GM06990 (cell line): ENCODE measurements around the gene ANKRD24.
"Not testable (repeated sequence)": the region's sequence is repeated elsewhere in the genome, so short reads cannot be mapped to it uniquely, and the experiment has no call there.

Source experiments
- DNase-seq: peaks from one replicate; pipeline ENCODE4 v3.0.0-alpha.2; 2011; ENCODE audit not compliant: insufficient read length; ENCODE audit errors: extremely low read depth
- H3K27me3 ChIP-seq: replicated peaks from 2 replicates; pipeline ENCODE4 v1.6.0; 2011; ENCODE audit warnings: low read length; ENCODE audit not compliant: control insufficient read depth, insufficient read depth
- H3K36me3 ChIP-seq: 2 replicates; pipeline ENCODE4 v1.5.1; 2011; ENCODE audit warnings: low read length; ENCODE audit not compliant: control insufficient read depth, insufficient read depth
- H3K4me3 ChIP-seq: replicated peaks from 2 replicates; pipeline ENCODE4 v1.5.1; 2011; ENCODE audit warnings: low read depth, mild to moderate bottlenecking, control low read depth, low read length
- TF ChIP-seq, protein P1 (sequence below): IDR thresholded peaks from 2 replicates; pipeline ENCODE4 v1.5.1; 2011; ENCODE audit warnings: low read length, control low read depth, mild to moderate bottlenecking, inconsistent platforms; ENCODE audit not compliant: insufficient read depth, poor library complexity, severe bottlenecking

The ANKRD24 gene

DNA sequence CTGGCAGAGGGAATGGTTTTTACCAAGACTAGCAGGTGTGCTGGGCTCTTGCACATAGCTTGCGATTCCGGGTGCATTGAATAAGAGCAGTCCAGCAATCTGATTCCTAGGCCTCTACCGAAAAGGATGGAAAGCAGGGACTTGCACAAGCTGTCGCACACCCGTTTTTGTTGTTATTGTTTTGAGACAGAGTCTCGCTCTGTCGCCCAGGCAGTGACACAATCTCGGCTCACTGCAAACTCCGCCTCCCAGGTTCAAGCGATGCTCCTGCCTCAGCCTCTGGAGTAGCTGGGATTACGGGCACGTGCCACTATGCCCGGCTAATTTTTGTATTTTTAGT is 52.3 kb downstream of the ANKRD24 start:
- DNase-seq, result no peak
- TF ChIP-seq, protein P1, sequence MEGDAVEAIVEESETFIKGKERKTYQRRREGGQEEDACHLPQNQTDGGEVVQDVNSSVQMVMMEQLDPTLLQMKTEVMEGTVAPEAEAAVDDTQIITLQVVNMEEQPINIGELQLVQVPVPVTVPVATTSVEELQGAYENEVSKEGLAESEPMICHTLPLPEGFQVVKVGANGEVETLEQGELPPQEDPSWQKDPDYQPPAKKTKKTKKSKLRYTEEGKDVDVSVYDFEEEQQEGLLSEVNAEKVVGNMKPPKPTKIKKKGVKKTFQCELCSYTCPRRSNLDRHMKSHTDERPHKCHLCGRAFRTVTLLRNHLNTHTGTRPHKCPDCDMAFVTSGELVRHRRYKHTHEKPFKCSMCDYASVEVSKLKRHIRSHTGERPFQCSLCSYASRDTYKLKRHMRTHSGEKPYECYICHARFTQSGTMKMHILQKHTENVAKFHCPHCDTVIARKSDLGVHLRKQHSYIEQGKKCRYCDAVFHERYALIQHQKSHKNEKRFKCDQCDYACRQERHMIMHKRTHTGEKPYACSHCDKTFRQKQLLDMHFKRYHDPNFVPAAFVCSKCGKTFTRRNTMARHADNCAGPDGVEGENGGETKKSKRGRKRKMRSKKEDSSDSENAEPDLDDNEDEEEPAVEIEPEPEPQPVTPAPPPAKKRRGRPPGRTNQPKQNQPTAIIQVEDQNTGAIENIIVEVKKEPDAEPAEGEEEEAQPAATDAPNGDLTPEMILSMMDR, result no peak
- Histone ChIP-seq H3K36me3 (peaks cover 21% of the 10 kb centered on the region), H3K27me3 (no peaks in the 10 kb centered on the region), H3K4me3 (no peak overlapping the region)

DNA sequence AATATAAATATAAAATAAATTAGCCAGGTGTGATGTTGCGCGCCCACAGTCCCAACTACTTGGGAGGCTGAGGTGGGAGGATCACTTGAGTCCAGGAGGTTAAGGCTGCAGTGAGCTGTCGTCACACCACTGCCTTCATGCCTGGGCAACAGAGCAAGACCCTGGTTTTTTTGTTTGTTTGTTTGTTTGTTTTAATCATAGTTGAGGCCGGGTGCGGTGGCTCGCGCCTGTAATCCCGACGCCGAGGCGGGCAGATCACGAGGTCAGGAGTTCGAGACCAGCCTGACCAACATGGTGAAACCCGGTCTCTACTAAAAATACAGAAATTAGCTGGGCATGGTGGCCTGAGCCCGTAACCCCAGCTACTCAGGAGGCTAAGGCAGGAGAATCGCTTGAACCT is 55.0 kb downstream of the ANKRD24 start:
- H3K27me3 ChIP-seq, H3K4me3 ChIP-seq, DNase-seq: not testable (repeated sequence)
- H3K36me3 ChIP-seq, result peaks cover 21% of the 10 kb centered on the region

DNA sequence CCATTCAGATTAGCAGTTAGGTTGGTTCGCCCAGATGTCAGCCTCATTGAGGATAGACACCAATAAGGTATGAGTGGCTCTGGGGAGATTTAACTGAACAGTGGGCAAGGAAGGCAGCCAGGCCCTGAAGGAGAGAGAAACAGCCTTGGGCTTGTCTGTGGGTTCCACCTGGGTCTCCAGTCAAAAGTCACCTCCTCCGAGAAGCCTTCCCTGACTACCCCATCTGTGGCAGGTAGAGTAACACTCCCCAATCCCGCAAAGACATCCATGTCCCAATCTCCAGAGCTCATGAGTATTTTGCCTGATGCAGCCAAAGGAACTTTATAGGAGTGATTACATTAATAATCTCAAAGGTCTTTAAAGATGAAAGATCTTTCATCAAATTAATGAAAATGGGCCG is 56.3 kb downstream of the ANKRD24 start:
- DNase-seq, result no peak
- H3K27me3 ChIP-seq, result no peaks in the 10 kb centered on the region
- peaks cover 16% of the 10 kb centered on the region for H3K36me3 ChIP-seq
- no peak overlapping the region for H3K4me3 ChIP-seq
- TF ChIP-seq, protein P1, result no peak

DNA sequence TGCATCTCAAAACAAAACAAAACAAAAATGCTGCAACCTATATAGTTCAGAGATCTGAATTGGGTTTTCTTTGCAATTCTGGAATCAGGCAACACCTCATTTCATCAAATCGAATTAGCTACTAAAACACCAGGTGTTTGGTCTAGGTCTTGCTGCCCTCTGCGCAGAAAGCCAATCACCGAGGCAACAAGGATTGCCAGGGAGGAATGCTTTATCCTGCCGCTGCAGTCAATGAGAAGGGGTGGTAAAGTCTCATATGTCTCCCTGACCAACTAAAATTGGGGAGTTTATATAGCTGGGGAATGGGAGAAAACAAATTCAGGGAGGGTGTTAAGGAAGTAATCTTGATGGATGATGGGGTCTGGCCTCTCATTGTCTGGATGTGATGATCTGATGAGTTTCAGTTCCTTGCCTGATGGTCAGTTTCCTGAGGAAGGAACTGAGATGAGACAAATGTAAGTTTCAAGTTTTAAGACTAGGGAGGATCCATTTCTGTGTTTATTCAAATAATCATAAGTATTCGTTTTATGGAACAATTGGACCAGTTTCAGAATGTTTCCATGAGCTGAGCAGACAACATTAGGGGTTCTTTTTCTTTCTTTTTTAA is 59.4 kb downstream of the ANKRD24 start:
- Histone ChIP-seq H3K36me3 (peaks cover 6% of the 10 kb centered on the region), H3K4me3 (no peak overlapping the region), H3K27me3 (no peaks in the 10 kb centered on the region)
- TF ChIP-seq, protein P1, result no peak
- no peak for DNase-seq

DNA sequence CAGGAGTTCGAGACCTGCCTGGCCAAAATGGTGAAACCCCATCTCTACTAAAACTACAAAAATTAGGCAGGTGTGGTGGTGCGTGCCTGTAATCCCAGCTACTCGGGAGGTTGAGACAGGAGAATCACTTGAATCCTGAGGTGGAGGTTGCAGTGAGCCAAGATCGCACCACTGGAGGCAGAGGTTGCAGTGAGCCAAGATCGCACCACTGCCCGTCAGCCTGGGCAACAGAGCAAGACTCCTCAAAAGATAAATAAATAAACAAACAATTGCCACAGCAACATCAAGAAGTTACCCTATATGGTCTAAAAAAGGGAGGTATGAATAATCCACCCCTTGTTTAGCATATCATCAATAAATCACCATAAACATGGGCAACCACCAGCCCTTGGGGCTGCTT is 63.4 kb downstream of the ANKRD24 start:
- DNase-seq, H3K27me3 ChIP-seq, H3K4me3 ChIP-seq: not testable (repeated sequence)
- peaks cover 12% of the 10 kb centered on the region for H3K36me3 ChIP-seq

DNA sequence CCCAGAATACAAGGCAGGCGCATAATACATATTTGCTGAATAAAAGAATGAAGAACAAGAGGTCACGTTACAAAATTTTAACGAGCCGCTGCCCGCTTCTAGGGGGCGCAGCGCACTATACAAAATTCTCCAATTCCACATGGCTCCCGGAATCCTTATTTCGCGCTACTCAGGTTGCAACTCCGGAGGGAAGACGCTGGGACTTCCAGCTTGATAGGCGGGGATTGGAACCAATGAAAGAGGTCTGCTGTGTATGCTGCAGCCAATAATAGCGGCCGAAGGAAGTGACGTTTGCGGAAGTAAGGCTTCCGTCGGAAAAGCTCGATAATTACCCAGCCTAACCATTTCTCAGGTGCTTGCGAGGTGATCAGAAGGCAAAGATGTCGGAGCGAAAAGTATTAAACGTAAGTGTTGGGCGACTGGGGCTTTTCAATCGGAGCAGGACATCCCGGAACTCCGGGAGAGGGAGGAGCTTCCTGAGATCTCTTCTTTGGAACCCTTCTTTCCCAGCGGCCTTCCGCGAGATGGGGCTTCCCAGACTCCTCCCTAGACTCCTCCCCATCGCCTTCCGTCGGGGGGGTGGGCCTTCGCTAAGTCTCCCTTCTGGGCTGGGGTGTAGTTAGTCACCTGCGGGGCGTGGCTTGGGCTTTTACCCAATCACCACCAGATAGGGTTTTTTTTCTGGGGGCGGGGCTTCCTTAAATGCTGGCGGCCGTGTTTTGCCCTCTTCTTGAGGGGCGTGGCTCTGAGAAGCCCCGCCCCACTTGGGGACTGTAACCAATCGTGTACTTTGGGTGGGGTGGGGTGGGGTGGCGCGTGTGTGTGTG is 64.5 kb downstream of the ANKRD24 start, which contains the start of gene YJU2:
Gene YJU2 (plus strand): TSS at position 314 of the 827 bp plus-strand sequence. CDS start 67 bp downstream, at position 381.
- H3K27me3 ChIP-seq, result no peaks in the 10 kb centered on the region
- H3K36me3 ChIP-seq, result peaks cover 14% of the 10 kb centered on the region
- TF ChIP-seq, protein P1, result peak; percentile 55
- peak within 1 kb of the TSS; percentile 87 for H3K4me3 ChIP-seq
- peak; percentile 93 for DNase-seq
